Stomach smooth muscle (tissue), 2 donors: ENCODE measurements around the gene HIGD1A.
A peak's percentile ranks its signal among the peaks of the same experiment; 100 is the strongest.

Source experiments
- H3K27ac ChIP-seq: one replicate; pipeline ENCODE4 v1.7.0; 2013; ENCODE audit warnings: mild to moderate bottlenecking, low read length, inconsistent platforms
- H3K27me3 ChIP-seq, 2 donors: one replicate each; pipeline ENCODE4 v1.7.0; 2013; ENCODE audit warnings: low read length in 2 of 2; ENCODE audit not compliant: insufficient read depth in 2 of 2, control insufficient read depth in 1 of 2
- H3K36me3 ChIP-seq, 2 donors: one replicate each; pipeline ENCODE4 v1.7.0; 2013; ENCODE audit warnings: low read length in 2 of 2; ENCODE audit not compliant: control insufficient read depth in 2 of 2, insufficient read depth in 2 of 2
- H3K4me1 ChIP-seq: one replicate; pipeline ENCODE4 v1.7.0; 2013; ENCODE audit warnings: low read length; ENCODE audit not compliant: control insufficient read depth, insufficient read depth
- H3K4me3 ChIP-seq, 2 donors: one replicate each; pipeline ENCODE4 v1.7.0; 2013; ENCODE audit warnings: low read length in 2 of 2
- H3K9ac ChIP-seq, 2 donors: one replicate each; pipeline ENCODE4 v1.7.0; 2013; ENCODE audit warnings: low read length in 2 of 2, mild to moderate bottlenecking in 1 of 2
- H3K9me3 ChIP-seq, 2 donors: one replicate each; pipeline ENCODE4 v1.7.0; 2013; ENCODE audit warnings: low read length in 2 of 2; ENCODE audit not compliant: control insufficient read depth in 2 of 2
- donor health status: healthy.
- donor health status: Pancreatic carcinoma.

The HIGD1A gene

DNA sequence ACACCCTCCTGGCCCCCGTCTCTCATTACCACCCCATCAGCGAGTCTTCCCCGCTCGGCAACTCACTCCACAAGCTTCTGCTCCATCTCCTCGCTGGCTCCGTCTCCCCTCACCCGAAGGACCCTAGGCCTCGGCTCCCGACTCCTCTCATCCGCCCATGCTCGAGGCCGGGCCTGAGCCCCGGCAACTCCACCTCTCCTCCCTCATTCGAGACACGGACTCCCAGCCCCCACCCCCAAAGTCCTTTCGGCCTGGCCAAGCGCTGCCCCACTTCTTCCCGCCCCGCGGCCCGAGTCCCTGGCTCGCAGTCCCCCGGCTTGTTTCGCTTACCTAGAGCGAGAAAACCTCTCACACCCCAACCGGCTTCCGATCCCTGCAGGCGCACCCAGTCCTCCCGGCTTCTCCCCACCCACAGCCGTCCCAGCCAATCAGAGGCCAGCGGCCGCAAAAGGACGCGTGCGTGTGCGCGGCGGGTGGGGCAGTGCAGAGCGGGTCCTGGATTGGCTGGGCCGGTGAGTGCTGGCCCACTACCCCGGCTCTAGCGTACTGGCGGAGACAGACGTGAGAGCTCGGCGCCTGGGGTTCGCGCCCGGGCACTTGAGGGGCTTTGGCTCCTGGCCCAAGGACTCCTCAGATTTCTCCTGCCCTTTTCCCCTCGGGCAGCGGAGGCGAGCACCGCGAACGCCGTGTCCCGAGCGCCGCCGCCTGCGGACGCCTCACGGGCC, at the start of gene HIGD1A:
Gene HIGD1A (minus strand): TSS at position 385 of the 725 bp plus-strand sequence. CDS start 10,237 bp downstream, outside the sequence.
- peak within 1 kb of the TSS; percentile 97 for H3K27ac ChIP-seq
- peak within 1 kb of the TSS; percentile 85 to 98 for H3K9ac ChIP-seq
- H3K27me3 ChIP-seq, result no peaks in the 10 kb centered on the region
- no peaks in the 10 kb centered on the region for H3K36me3 ChIP-seq
- H3K4me3 ChIP-seq, result peak within 1 kb of the TSS; percentile 82 to 95
- H3K4me1 ChIP-seq, result peaks cover 32% of the 10 kb centered on the region
- no peaks in the 10 kb centered on the region for H3K9me3 ChIP-seq

DNA sequence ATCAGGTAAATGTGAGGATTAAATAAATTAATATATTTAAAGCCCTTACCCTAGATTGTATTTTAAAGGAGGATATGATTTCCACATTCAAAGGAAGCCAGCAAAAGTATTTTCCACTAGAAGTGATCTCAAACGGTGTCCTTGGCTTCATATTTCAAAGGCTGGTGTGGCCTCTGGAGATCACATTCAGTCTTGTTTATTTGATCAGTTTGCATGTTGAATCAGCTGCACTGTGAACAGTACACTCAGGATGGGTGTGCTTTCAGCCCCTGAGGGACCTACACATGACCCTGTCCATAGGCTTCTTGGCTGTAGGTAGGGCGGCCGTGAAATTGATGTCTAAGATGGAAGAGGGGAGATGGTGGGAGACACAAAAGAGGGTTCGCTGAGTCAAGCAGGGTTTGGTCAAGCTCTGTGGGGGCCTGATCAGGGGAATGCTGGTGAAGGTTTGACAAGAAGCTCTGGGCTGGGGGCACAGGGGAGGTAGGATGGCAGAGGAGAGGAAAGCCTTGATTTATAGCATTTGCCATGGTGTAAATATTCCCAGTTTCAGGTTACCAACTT, 49.5 kb upstream of the HIGD1A start:
- H3K36me3 ChIP-seq, result no peaks in the 10 kb centered on the region
- no peak overlapping the region for H3K4me3 ChIP-seq
- H3K27ac ChIP-seq, result no peak overlapping the region
- no peak overlapping the region for H3K9ac ChIP-seq
- H3K4me1 ChIP-seq, result peaks cover 4% of the 10 kb centered on the region
- no peaks in the 10 kb centered on the region for H3K9me3 ChIP-seq
- H3K27me3 ChIP-seq, result no peaks in the 10 kb centered on the region

DNA sequence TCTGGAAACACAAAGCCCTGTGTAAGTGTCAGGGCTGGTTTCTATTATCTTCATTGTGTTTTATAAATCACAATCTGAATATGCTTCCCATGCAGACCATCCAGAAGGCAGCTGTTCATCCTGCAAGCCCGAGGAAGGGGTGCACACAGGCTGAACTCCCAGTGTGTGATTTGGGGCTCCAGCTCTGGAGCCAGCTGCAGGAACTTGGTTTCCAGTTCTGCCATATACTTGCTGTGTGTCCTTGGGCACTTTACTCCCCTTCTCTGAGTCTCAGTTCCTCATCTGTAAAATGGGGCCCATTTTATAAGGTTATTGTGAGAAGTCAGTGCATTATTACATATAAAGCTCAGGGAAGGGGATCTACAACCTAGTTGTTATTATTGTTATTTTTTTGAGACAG, 48.8 kb upstream of the HIGD1A start:
- Histone ChIP-seq H3K36me3 (no peaks in the 10 kb centered on the region), H3K27me3 (no peaks in the 10 kb centered on the region), H3K9me3 (no peaks in the 10 kb centered on the region), H3K4me1 (peaks cover 4% of the 10 kb centered on the region), H3K4me3 (no peak overlapping the region), H3K9ac (no peak overlapping the region), H3K27ac (no peak overlapping the region)

DNA sequence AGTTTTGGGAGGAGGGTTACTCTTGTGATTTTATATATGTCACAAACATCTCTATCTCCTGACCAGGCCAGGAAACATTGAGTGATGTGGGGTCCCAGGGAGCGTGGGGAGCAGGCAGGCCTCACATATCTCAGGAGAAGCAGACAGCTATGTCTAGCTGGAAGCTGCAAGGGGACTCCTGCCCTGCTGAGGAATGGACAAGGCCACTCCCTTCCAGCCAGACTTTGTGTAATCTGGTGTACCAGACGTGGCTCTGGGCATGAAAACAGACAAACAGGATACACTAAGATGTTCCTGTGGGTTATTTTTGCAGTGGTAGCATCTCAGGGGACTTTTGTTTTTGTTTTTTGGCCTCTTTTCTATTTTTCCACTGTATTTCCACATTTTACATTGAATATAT, 48.2 kb upstream of the HIGD1A start:
- no peak overlapping the region for H3K27ac ChIP-seq

DNA sequence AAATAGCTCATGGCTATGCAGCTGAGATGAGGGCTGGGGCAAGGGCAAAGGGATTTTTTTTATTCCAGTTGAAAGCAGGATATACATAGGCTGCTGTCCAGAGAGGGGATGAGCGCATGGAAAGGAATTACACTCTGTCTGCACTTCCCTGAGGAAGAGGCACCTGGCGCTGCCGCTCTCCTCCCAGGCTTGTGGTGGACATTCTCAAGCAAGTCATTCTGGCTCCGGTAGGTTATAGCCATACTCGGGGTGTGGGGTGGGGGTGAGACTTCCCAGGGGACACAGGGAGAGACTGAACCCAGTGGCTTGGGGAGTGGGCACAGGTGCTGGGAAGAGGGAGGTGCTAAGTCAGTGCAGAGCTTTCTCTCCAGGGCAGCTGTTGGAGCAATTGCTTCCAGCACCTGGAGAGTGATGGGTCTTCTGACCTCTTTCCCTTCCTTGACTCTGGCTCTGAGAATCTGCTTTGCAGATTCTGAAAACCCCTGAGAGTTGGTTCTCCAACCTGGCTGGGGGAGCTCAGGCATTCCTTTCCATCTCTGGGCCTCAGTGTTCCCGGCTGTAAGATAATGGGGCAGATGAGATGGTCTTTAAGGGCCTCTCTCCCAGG, 47.0 kb upstream of the HIGD1A start:
- H3K4me3 ChIP-seq, result no peak overlapping the region
- no peaks in the 10 kb centered on the region for H3K9me3 ChIP-seq
- no peaks in the 10 kb centered on the region for H3K36me3 ChIP-seq
- no peaks in the 10 kb centered on the region for H3K27me3 ChIP-seq
- no peak overlapping the region for H3K9ac ChIP-seq
- H3K27ac ChIP-seq, result no peak overlapping the region
- H3K4me1 ChIP-seq, result peaks cover 16% of the 10 kb centered on the region

More for the DNA sequence above, 48.2 kb upstream of the HIGD1A start:
- Histone ChIP-seq H3K36me3 (no peaks in the 10 kb centered on the region), H3K4me1 (peaks cover 5% of the 10 kb centered on the region), H3K9ac (no peak overlapping the region), H3K9me3 (no peaks in the 10 kb centered on the region), H3K27me3 (no peaks in the 10 kb centered on the region), H3K4me3 (no peak overlapping the region)

DNA sequence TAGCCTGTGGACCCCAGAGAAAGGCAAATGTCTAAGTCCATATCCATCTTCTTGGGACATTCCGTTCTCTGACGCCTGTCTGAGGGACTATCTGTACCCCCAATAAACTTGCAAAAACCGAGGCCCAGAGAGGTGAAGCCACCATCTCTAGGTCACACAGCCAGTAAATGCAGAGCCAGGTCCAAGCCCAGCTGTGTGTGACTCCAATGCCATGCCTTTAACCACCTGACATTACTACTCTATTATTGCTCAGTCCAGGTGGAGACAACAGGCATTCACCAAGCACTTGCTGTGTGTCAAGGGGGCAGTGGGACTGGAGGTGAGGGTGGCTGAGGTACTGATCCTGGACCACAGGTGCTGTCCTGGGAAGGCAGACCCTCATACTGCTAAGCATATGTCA, 46.0 kb upstream of the HIGD1A start:
- no peak overlapping the region for H3K27ac ChIP-seq
- peaks cover 23% of the 10 kb centered on the region for H3K4me1 ChIP-seq
- no peak overlapping the region for H3K4me3 ChIP-seq
- H3K27me3 ChIP-seq, result no peaks in the 10 kb centered on the region
- H3K9ac ChIP-seq, result no peak overlapping the region
- H3K36me3 ChIP-seq, result no peaks in the 10 kb centered on the region
- no peaks in the 10 kb centered on the region for H3K9me3 ChIP-seq

DNA sequence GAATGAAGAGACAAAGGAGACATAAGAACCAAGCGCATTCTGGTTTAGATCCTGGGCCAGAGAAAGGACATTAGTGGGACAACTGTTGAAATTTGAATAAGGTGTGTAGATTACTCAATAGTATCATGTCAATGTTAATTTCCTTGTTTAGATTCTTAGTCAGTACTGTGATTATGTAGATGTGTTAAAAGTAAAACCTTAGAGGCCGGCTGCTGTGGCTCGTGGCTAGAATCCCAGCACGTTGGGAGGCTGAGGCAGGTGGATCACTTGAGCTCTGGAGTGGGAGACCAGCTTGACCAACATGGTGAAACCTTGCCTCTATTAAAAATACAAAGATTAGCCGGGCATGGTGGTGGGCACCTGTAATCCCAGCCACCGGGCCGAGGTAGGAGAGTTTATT, 44.7 kb upstream of the HIGD1A start:
- H3K27me3 ChIP-seq, result no peaks in the 10 kb centered on the region
- no peak overlapping the region for H3K9ac ChIP-seq
- H3K27ac ChIP-seq, result no peak overlapping the region
- peaks cover 33% of the 10 kb centered on the region for H3K4me1 ChIP-seq
- no peaks in the 10 kb centered on the region for H3K36me3 ChIP-seq
- no peak overlapping the region for H3K4me3 ChIP-seq
- no peaks in the 10 kb centered on the region for H3K9me3 ChIP-seq

DNA sequence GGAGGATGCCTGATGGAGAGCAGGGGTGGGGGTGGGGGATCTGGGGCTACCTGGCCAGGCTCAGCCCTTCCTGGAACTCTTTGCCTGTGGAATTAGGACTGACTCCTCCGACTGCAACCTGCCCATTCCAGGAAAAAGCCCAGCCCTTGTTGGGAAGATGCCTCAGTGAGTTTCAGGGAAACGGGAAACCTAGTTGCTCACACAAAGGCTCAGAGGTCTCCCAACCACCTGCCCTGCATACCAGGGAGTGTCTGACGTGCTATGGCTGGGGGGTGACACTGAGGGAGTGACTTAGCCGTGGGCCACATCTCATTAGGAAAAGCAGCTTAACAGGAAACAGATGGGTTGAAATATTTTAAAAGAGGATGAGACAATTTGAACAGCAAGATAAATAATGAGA, 43.4 kb upstream of the HIGD1A start:
- H3K27ac ChIP-seq, result no peak overlapping the region

DNA sequence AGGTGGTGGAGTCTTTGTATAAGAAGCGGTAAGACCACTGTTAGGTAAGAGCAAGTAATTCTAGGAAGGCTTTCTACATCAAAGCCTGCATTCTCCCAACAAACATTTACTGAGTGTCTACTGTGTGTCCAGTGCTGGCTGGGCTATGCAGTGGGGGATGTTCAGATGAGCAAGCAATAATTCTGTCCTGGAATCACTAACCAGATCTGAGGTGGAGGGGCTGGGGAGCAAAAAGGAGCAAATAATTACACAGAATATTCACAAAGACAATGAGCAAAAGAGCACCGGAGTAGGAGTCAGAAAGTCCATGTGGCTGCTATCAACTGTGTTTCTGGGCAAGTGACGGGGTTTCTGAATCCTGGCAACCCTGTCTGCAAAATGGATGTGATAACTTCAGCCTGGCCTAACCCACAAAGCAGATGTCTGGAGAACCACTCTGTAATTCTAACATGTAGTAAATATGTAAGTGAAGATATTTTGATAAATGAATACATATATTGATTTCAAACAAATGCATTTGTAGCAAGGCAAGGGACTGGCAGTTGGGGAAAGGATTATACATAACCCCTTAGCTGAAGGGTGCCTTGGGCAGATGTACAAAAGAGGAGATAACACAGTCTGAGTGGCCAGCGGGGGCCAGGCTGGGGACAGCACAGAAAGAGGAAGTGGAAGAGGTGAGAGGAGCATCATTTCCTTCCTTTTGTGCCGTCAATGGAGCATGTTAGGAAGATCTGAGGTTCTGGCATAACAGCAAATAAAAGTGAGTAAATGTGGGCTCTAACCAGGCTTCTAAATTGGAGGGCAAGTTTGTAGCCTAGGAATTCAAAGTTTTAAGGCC, 42.6 kb upstream of the HIGD1A start:
- Histone ChIP-seq H3K9ac (peak overlapping the region in 1 of 2 donors; percentile 4), H3K27me3 (no peaks in the 10 kb centered on the region), H3K36me3 (no peaks in the 10 kb centered on the region), H3K4me1 (peaks cover 36% of the 10 kb centered on the region), H3K9me3 (no peaks in the 10 kb centered on the region), H3K4me3 (peak overlapping the region in 1 of 2 donors; percentile 22), H3K27ac (peak overlapping the region; percentile 37)

More for the DNA sequence above, 43.4 kb upstream of the HIGD1A start:
- no peaks in the 10 kb centered on the region for H3K36me3 ChIP-seq
- H3K4me1 ChIP-seq, result peaks cover 35% of the 10 kb centered on the region
- no peak overlapping the region for H3K4me3 ChIP-seq
- H3K9ac ChIP-seq, result no peak overlapping the region
- H3K27me3 ChIP-seq, result no peaks in the 10 kb centered on the region
- H3K9me3 ChIP-seq, result no peaks in the 10 kb centered on the region

DNA sequence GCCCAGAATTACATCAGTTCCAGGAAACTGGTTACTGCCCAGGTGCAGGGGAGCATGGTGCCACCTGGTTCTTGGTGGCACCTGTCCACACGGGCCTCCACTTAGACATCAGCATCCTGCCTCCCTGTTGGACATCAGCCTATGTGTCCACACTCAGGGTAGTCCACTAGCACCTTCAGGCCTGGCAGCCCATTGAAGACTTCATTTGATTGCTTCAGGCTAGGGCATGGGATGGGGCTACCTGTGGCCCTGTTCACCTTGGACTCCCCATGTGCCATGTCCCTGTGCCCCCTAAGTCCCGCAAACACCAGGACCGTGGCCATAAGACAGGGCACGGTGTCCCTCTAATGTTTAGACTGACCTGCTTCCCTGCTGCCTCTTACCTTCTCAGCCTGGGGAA, 40.5 kb upstream of the HIGD1A start:
- Histone ChIP-seq H3K9me3 (no peaks in the 10 kb centered on the region), H3K36me3 (no peaks in the 10 kb centered on the region), H3K27me3 (no peaks in the 10 kb centered on the region), H3K9ac (no peak overlapping the region), H3K4me1 (peaks cover 42% of the 10 kb centered on the region), H3K27ac (peak overlapping the region; percentile 49), H3K4me3 (peak overlapping the region in 1 of 2 donors; percentile 15)
